RKO (cell line): ENCODE data around the gene TMEM184B.
A peak's percentile ranks its signal among the peaks of the same experiment; 100 is the strongest.

ENCODE experiments used
- DNase-seq: peaks from one replicate; pipeline ENCODE4 v3.0.0-alpha.2; 2016; ENCODE audit warnings: low spot score

TMEM184B gene

DNA sequence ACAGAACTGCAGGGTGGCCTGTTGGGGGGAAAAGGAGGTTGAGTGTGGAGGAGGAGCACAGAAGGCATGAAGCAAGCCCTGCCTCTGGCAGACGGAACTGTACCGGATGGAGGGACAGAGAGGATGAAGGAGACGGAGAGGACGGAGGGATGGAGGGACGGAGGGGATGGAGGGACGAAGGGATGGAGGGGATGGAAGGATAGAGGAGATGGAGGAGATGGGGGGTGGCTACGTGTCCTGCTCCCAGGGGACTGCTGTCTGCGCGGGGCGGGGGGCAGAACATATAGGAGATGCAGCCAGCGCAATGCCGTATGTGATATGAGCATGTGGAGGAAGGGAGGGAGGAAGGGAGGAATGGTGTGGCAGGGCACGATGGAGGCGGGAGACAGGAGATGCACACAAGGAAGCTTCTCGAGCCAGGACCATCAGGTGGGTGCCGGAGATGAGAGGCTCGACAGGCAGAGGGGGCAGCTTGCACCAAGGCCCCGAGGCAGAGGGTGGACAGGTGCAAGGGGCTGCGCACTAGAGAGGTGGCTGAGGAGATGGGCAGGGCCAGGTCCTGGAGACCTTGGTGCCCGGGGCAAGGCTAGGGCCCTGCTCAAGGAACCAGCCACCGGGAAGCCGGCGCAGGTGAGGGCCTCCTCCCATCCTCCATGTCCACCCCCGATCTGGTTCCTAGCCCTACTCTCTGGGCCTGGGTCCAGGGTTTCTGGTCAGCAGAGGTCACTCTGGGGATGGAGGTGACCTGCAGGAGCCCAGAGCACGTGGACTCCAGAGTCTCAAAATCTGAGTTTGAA lies 45.8 kb downstream of the TMEM184B start:
- DNase-seq = no peak

DNA sequence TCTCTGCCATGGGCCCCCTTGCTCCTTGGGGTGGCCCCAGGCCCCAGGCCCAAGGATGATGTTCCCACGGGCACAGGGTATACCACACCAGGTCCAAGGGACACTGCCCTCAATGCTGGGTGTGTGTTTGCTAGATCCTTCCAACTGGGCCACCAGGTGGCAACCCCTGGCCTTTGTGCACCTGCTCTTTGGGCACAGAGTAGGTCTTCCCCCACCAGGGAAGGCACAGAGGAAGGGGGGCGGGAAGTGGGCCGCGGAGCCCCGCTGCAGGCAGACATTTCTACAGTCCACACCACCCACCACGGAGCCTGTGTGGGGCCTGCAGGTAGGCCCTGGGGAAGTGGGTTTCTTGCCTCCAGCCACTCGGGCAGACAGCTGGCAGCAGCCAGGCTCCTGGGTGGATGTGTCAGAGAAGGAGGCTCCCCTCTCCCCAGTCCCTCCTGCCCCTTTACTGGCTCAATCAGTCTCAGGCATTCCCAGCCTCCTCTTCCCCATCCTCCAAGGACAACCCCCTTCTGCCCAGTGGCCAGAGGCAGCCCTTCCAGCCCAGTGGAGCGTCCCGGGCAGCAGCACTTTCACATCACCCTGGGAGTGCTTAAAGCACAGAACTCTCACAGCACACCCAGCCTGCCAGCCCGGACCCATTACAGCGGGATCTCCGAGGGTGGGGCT lies 49.4 kb downstream of the TMEM184B start:
- no peak for DNase-seq

DNA sequence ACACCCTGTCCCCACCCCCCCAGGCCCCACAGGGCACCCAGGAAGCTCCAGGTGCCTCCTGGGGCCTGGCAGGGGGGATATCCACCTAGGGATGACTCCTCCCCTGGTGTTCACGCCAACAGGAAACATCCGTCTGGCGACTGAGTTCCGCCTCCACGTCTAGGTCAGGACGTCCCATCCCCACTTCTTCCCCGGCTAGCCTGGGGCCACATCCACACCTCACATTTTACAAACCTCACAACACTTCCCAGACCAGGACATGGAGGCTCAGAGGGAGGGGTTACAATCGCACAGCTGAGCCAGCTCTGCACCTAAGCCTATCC lies 50.1 kb downstream of the TMEM184B start:
- DNase-seq = no peak

DNA sequence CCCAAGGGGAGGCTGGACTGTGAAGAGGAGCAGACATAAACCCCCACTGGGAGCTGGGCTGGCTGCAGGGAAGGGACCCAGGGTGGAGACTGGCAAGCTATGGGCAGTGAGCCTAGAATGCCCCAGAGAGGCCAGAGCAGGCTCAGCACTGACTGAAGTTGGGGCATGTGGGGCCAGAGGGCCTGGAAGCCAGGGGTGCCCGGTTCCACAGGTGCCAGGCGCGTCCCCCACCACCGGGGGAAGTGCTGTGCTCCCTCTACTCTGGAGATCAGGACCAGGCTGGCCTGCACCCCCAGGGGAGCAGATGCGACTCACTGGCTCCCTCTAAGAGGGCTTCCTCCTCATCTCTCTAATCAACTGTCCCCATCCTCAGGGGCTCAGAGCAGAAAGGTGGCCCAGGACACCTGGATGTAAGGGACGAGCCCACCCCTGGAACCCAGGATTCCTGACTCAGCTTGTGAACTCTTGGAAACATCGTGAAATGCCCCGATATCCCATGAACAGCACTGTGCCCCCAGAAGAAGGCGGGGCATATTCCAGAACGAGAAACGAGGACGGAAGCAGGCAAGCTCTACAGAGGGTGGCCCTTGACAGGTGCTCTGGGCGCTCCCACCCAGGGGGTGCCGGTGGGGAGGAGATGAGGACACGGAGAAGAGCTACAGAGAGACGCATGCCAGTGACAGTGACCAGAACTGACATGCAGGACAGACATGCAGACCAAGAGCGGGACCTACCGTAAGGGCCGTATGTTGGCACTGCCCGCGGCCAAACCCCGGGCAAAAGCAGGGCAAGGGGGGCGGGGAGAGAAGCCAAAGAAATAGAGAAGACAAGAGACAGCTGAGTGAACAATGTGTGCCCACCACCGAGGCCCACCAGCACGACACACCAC lies 50.7 kb downstream of the TMEM184B start:
- DNase-seq = no peak

DNA sequence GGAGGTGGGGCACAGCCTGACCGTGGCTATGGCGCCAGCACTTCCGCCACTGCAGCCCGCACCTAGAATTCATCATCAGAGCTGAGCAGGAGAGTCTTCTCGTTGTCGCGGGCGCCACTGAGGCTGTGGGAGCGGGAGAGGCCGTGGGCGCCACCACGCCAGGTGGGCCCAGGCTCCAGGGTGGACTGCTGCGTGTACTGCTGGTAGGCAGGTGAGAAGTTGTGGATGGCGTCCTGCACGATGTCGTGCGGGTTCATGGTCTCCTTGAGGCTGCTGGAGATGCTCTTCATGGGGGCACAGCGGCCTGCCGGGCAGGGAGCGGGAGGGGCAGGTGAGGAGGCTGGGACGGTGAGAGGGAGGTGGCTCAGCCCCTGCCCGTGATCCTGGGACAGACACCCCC lies 51.4 kb downstream of the TMEM184B start:
- DNase-seq = no peak

DNA sequence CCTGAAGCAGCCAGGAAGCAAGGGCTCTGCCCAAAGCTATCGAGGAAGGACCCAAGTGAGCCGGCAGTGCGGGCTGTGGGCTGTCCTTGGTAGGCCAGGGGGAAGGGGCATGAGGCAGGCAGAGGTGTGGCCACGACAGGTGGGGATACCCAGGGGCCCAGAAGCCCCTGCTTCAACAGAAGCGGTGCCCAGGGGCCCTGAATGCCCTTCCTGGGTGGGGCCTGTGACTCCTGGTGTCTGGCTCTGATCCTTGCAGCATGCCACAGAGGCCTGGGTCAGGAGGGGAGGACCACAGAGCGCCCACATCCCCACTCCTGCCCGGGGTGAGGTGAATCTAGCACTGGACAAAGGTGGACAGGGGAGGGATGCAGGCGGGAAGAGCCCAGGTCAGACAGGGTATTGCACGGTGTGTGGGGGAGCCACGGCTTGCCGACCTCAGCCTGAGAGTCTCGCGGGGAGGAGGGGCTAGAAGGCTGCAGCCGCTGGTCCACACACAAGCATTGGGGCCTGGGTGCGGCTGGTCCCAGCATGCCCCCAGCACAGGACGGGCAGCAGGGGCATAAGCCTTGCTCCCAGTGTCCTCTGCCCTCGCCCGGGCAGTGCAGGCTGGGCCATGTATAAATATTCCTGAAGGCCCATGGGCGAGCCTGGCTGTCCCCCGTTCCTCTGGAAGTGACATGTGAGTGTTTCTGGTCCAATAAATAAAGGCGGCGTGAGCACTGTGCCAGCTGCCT lies 52.0 kb downstream of the TMEM184B start:
- DNase-seq = no peak

DNA sequence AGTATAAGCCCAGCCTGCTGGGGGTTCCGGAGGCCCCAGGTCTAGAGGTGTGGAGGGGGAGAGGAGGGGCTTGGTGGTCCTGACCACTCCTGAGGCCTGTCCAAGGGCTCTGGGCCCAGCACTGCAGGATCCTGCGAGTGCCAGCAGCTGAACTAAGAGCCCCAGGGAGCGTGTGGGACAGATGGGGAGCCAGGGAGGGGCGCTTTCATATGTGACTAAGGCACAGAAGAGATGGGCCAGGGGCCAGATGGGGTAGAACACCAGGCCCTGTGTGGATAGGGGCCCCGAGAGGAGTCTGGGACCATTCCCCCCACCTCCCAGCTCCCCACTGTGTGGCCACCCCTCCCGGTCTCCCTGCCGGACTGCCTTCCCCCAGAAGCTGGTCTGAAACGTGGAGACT lies 52.6 kb downstream of the TMEM184B start:
- no peak for DNase-seq

DNA sequence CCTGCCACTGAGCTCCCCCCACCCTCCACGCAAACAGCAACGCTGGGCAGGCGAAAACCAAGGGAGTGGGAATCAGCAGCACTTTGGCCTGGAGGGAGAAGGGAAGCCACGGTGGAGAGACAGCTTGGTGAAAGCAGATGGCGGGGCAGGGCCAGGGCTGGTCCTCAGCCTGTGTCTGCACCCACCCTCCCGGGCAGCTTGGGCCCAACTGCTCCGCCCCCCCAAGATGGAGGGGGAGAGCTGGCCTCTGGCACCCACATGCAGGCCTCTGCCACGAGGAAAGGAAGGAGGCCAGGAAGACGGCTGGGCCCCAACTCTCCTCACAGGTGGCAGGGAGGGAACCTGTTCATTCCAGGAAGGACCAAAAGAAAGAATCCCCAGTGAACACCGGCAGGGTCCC lies 53.2 kb downstream of the TMEM184B start:
- no peak for DNase-seq

DNA sequence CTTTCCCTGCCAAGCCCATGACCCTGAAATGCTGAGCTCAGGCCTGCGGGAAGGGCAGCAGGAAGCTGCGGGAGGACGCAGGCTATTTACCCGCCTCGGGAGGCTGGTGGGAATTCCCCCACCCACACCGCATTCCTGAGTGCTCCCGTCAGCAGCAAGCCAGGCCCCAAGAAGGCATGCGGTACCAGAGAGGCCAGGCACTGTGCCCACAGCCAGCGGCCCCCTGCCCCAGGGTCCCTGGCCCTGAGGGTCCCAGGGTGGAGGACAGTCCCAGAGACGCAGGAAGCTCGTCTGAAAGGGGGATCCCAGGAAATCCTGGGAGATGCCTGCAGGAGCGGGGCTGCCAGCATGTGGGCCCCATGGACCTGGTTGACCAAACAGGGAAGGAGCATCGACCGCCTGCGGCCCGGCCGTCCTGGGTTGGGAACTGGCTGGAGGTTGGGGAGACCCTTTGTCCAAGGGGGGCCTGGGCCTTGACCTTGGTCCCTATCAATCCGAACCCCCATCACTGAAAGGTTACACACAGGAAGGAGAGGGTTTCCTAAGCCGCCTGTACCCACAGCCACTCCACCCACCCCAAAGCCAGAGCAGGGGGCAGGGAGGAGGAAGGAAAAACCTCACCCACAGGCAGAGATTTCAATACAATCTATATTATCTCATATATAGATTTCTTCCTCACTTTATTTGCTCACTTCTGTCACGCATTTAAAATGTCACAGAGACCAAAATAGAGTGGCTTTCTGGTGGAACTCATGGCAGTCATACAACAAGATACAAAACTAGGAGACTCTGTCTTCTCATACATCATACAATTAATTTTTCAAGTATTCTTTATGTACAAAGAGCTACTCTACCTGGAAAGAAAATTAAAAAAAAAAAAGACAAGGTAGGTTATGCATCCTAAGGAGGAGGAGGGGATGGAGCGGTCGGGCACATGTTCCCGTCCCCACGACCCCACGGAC lies 53.9 kb downstream of the TMEM184B start:
- DNase-seq = peak; percentile 77

DNA sequence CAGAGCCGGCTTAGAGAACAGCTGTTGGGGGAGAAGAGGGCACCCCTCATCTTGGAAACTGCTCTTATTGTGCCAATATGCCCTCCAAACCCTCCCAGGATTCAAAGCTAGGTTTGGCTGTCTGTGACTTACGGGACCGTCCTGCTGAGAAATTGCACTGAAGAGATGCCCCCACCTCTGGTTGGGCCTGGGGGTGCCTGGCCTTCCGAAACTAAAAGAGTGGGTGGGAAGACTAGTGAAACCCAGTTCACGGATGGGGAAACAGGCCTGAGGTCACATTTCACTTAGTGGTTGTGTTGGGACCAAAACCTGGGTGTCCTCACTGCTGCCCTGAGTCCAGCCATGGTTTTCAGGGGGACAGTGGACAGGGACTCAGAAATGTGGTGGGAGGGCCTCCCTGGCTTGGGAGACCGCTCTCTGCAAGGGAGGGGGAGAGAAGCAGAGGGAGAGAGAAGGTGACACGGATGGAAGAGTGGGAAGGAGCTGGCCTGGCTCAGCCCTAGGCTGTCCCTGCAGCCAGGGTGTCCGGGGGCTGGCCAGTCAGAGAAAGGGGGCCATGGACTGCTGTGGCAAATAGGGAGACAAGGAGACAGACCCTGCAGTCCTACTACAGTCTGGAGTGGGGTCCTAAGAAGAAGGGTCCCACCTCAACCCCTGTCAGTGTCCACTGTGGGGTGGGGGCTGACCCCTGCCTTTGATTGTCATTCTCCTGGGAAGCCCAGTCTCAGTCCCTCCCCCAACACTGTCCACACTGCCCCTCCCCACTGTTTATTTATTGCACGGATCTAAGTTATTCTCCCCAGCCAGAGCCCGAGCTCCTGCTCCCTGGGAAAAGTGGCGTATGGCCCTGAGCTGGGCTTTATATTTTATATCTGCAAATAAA lies 57.4 kb downstream of the TMEM184B start:
- no peak for DNase-seq

DNA sequence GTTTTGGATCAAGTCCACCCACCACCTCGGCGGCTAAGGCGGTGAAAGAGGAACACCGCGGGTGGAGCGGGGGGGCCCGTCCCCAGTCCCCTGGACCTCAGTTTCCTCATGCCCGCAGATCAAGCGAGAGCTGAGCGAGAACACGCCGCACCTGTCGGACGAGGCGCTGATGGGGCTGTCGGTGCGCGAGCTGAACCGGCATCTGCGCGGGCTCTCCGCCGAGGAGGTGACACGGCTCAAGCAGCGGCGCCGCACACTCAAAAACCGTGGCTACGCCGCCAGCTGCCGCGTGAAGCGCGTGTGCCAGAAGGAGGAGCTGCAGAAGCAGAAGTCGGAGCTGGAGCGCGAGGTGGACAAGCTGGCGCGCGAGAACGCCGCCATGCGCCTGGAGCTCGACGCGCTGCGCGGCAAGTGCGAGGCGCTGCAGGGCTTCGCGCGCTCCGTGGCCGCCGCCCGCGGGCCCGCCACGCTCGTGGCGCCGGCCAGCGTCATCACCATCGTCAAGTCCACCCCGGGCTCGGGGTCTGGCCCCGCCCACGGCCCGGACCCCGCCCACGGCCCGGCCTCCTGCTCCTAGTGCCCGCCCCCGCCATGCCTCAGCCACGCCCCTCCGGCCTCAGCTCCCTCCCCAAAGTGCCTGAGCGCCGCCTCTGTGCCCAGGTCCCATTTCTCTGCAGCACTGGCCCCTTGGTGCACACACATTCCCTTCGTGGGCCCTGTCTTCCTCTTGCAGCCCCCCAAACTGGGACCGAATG lies 58.3 kb downstream of the TMEM184B start:
- DNase-seq = no peak

DNA sequence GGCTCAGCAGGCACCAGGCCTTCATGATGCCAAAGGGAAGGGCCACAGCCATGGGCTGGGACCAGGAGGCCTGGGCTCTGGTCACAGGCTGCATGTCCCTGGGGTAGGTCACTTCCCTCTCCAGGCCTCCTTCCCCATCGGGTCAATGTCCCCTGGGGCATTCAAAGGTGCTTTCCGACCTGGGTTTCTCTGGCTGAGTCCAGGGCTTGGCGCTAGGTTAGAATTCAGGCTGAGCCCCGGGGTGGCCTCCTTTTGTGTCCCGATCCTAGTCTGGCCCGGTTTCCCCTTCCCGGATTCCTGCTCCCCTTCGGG lies 58.9 kb downstream of the TMEM184B start:
- no peak for DNase-seq

DNA sequence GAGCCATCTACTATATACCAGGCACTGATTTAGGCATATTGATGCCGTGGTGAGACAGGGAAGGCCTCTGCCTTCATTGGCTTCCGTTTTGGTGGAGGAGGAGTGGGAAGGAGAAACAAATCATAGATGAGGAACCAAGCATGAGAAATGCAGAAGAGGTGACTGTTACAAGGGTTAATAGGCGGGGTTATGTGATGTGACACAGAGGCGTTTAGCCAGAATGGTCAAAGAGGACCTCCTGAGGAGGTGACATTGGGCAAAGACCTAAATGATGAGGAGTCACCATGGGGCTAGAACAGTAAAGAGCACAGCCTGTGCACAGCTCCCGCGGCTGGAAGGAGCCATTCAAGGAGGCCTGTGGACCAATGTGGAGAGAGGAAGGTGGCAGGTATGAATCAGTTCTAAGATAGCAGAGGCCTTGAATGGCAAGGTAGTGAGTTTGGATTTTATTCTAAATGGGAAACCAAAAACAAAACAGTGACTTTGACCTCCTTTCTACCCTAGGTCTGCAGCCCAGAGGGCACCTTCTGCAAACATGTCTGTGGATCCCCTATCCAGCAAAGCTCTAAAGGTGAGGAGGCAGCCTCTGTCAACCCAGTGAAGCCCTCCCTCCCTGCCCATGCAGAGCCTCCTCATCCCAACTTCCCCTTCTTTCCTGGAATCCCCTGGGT lies 59.4 kb downstream of the TMEM184B start:
- no peak for DNase-seq

DNA sequence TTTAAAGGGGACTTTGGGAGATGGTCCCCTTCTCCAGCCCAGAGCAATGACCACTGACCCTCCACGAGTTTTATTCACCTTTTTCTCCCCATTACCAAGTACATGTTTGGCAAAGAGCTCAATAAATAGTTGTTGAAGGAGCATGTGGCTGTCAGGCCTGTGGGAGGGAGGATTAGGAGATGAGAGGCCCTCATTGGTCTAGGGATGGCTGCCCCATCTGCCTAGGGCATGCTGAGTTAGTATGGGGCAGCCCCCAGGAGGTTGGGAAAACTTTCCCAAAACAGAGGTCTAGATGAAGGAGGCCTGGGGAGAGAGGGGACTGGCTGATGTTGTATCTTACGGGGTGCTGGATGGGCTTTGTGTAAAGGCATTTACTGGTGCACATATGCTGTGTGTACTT lies 60.4 kb downstream of the TMEM184B start:
- DNase-seq = no peak

DNA sequence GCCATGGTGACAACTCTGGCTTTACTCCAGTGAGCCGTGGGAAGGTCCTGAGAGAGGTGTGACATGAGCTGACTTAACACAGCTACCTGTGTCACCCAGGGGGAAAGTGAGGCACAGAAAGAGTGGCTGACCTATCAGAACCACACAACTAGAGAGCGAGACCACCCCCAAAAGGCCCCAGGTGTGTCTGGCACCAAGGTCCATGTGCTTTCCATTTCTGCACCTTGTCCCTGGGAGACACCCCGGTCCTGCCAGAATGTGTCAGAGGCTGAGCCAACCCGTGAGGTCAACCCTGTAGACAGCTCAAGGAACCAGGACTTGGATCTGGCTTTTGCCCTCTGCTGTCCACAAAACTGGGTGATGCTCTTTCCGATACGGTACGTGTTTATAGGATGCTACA lies 61.3 kb downstream of the TMEM184B start:
- no peak for DNase-seq

DNA sequence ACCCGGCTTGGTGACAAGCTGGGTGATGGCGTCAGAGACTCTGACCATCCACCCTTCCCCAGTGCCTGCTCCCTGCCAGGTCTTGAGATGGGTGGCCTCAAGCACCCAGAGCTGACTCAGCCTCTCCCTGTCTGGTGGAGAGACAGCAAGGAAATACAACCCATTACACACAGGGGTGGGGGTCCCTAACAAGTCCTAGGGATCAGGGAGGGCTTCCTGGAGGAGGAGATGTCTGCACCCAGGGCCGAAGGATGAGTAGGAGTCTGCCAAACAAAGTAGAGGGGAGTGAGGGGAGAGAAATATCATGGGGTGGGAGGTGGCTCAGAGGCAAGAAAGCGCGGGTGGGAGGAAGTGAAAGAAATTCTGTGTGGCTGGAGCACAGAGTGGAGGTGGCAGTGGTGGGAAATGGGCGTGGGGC lies 64.2 kb downstream of the TMEM184B start:
- DNase-seq = no peak

DNA sequence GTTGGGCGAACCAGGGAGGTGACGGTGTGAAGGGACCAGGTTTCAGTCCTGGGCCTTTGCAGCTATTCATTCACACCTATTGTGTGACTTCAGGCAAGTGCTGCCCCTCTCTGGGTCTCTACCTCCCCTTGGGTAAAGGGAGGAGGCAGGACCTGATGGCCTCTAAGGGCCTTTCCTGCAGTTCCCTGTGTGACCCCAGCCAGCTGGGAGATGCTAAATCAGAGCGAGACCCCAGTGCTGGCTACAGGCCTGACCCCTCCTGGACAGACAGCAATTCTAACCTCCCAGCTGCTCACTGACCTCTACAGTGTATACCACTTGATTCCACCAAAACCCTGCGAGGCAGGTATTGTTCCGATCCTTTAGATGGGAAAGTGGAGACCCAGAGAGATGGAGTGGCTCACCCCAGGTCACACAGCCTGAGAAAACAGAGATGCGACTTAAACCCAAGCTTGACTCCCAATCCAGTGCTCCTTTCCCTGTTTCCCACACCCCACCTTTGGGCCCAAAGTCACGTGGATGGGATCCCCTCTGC lies 64.8 kb downstream of the TMEM184B start:
- DNase-seq = no peak

DNA sequence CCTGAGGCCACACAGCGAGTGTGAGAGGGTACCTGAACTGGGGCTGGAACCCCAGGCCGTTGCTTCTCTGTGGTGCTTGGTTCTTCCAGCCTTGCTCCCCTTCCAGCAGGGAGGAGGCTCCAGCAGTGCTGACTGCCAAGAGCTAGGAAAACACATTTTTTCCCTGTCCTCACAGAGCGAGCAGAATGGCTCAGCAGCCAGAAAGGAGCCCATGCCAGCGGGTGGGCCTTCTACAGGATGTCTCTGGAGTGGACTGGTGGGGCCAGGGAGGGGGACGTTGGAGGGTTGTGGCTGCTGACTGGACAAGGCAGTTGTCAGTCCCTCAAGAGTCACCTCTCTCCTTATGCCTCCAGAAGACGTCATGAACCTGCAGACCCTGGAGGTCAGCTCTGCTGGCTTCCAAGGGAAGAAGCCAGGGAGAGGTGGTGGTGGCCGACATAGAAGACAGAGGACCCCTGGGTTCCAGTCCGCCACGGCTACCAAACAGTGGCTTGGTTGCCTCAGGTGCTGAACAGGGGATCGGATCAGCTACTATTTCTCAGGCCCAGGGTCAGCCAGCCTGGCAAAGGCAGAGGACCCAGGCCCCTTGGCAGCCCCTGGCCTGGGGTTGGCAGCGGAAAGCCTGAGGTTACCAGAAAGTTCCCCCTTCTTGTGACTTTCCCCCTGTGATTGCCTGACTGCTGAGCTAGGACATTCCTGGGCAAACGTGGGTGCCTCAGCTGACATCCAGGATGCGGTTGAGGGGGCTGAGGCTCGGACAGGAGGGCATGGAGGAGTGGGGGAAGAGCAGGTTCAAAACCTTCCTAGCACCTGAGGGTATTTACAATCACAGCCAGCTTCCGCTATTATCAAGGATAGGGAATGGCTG lies 67.3 kb downstream of the TMEM184B start:
- DNase-seq = no peak
